K562 (cell line): ENCODE data around the gene CST7.

Source experiments
- CREB5 ChIP-seq: fragments of 250-450 bp; sonication (Bioruptor Pico); IDR thresholded peaks from 2 replicates; pipeline ENCODE4 v1.5.0; 2020; ENCODE audit warnings: mild to moderate bottlenecking
- CTCF ChIP-seq, 3 experiments: IDR thresholded peaks in 2 of 3; conservative IDR thresholded peaks in 1 of 3; 2 replicates each; pipeline ENCODE4 v1.5.1; 2011 to 2012; ENCODE audit warnings: low read length in 3 of 3, mild to moderate bottlenecking in 3 of 3, control low read depth in 2 of 3, improper control_type of control experiment in 1 of 3, inconsistent platforms in 1 of 3, low read depth in 1 of 3, mixed read lengths in 1 of 3, moderate library complexity in 1 of 3; ENCODE audit not compliant: insufficient read depth in 2 of 3
- HDAC8 ChIP-seq: fragments of 450-650 bp; IDR thresholded peaks from 2 replicates; pipeline ENCODE4 v1.6.1; 2016; ENCODE audit warnings: mild to moderate bottlenecking, missing genetic modification characterization, moderate library complexity, missing compliant biosample characterization

GRCh38 chr20:24908642-24909041, 40.4 kb upstream of the CST7 start:
- TF ChIP-seq HDAC8 (tag) (no peak), CREB5 (no peak), CTCF (IDR thresholded peaks at IDR 0.05 in 2 of 3, conservative IDR thresholded peaks at IDR 0.05 in 1 of 3; ENCODE audit: insufficient read depth in 2 of 3, low read depth in 1 of 3, low read length in 3 of 3) (no peak)
